Neural progenitor cell (in vitro differentiated cells): ENCODE data around the gene HOXC4. TPM values are rescaled to one million over a fixed set of nuclear protein-coding genes. Genes with fewer than 3 reads are reported as not detected.

Experiments
- DNase-seq: peaks from one replicate; pipeline ENCODE4 v3.0.0-alpha.2; 2016; ENCODE audit warnings: low spot score
- H2AFZ ChIP-seq: fragments of 200-600 bp; sonication (generic); replicated peaks from 2 replicates; pipeline ENCODE4 v1.6.1; 2016; ENCODE audit warnings: antibody characterized with exemption
- H3F3A ChIP-seq: fragments of 200-600 bp; sonication (generic); 2 replicates; pipeline ENCODE4 v1.6.1; 2016; ENCODE audit warnings: antibody characterized with exemption, low read depth
- H3K27ac ChIP-seq: fragments of 200-600 bp; sonication (generic); 2 replicates; pipeline ENCODE4 v1.5.1; 2016; ENCODE audit warnings: mild to moderate bottlenecking
- H3K27me3 ChIP-seq: fragments of 200-600 bp; sonication (generic); 2 replicates; pipeline ENCODE4 v1.6.1; 2016; ENCODE audit warnings: mild to moderate bottlenecking, moderate library complexity
- H3K36me3 ChIP-seq: fragments of 200-600 bp; sonication (generic); 2 replicates; pipeline ENCODE4 v1.5.1; 2016
- H3K4me1 ChIP-seq: fragments of 200-600 bp; sonication (generic); 2 replicates; pipeline ENCODE4 v1.6.1; 2016; ENCODE audit warnings: mixed run types
- H3K4me2 ChIP-seq: fragments of 200-600 bp; sonication (generic); 2 replicates; pipeline ENCODE4 v1.6.1; 2016
- H3K4me3 ChIP-seq: fragments of 200-600 bp; sonication (generic); 2 replicates; pipeline ENCODE4 v1.5.1; 2016
- H3K79me2 ChIP-seq: fragments of 200-600 bp; sonication (generic); 2 replicates; pipeline ENCODE4 v1.6.1; 2016; ENCODE audit warnings: low read depth
- H3K9ac ChIP-seq: fragments of 200-600 bp; sonication (generic); 2 replicates; pipeline ENCODE4 v1.6.1; 2016
- H3K9me3 ChIP-seq: fragments of 200-600 bp; sonication (generic); 2 replicates; pipeline ENCODE4 v1.5.1; 2016; ENCODE audit warnings: low read depth
- H4K20me1 ChIP-seq: fragments of 200-600 bp; sonication (generic); 2 replicates; pipeline ENCODE4 v1.6.1; 2016; ENCODE audit warnings: low read depth
- H3K27ac Mint-ChIP-seq: 3 replicates; pipeline ENCODE4 v1.8.0; 2021; ENCODE audit warnings: mixed read lengths
- H3K27me3 Mint-ChIP-seq: 2 replicates; pipeline ENCODE4 v1.8.0; 2022; ENCODE audit warnings: low read depth, mild to moderate bottlenecking, inconsistent platforms, moderate library complexity, mixed read lengths; ENCODE audit not compliant: insufficient read depth
- H3K36me3 Mint-ChIP-seq: 3 replicates; pipeline ENCODE4 v1.8.0; 2021; ENCODE audit warnings: mixed read lengths
- H3K4me1 Mint-ChIP-seq: 3 replicates; pipeline ENCODE4 v1.8.0; 2021; ENCODE audit warnings: mixed read lengths
- H3K4me3 Mint-ChIP-seq: 3 replicates; pipeline ENCODE4 v1.8.0; 2021; ENCODE audit warnings: mild to moderate bottlenecking, moderate library complexity, mixed read lengths
- H3K9me3 Mint-ChIP-seq: 3 replicates; pipeline ENCODE4 v1.8.0; 2020; ENCODE audit warnings: mixed read lengths
- CTCF ChIP-seq: fragments of 200-600 bp; sonication (generic); IDR thresholded peaks from 2 replicates; pipeline ENCODE4 v1.5.1; 2017; ENCODE audit warnings: antibody characterized with exemption, mild to moderate bottlenecking
- EZH2 ChIP-seq: fragments of 200-600 bp; sonication (generic); IDR thresholded peaks from 2 replicates; pipeline ENCODE4 v1.6.1; 2017; ENCODE audit warnings: antibody characterized with exemption, mild to moderate bottlenecking, moderate library complexity
- EZH2phosphoT487 ChIP-seq: fragments of 200-600 bp; sonication (generic); IDR thresholded peaks from 2 replicates; pipeline ENCODE4 v1.6.1; 2017; ENCODE audit warnings: antibody characterized with exemption
- total RNA-seq: library from RNA; depleted of rRNA; stranded (reverse); fragments of >200 nt; gene quantifications from 2 replicates; pipeline ENCODE4 v1.2.3, GENCODE V29; 2015; ENCODE audit warnings: low replicate concordance

The HOXC4 gene
- total RNA-seq, 1 donor from 2014 or later, result not detected

DNA sequence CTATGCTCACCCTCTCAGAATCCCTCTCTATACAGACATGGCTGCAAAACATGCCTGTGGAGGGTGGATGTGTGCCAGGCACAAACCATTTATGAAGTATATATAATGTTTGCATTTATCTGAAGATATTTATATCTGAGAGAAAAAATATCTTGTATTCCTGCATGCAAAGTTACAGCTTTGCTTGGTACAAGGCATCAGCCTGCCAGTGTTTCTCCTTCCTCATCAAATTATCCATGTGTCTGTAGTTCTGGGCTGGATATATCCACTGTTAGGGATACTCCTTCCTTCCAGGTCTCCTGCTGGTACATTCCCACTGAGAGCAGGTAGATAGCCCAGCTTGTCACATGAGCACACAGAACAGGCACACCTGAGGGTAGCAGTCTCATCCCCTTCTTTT, 12.0 kb downstream of the HOXC4 start:
- peaks cover 58% of the 10 kb centered on the region for H3K27me3 Mint-ChIP-seq
- no peaks in the 10 kb centered on the region for H3K9me3 ChIP-seq
- no peaks in the 10 kb centered on the region for H3K9me3 Mint-ChIP-seq
- H3K4me3 ChIP-seq, result no peak overlapping the region
- no peaks in the 10 kb centered on the region for H3F3A ChIP-seq
- no peak overlapping the region for H3K27ac ChIP-seq
- H3K4me1 Mint-ChIP-seq, result no peaks in the 10 kb centered on the region
- no peaks in the 10 kb centered on the region for H3K79me2 ChIP-seq
- no peak overlapping the region for H3K9ac ChIP-seq
- no peaks in the 10 kb centered on the region for H3K36me3 Mint-ChIP-seq
- no peak overlapping the region for H2AFZ ChIP-seq
- H4K20me1 ChIP-seq, result peaks cover 5% of the 10 kb centered on the region
- no peak overlapping the region for H3K4me3 Mint-ChIP-seq
- H3K4me2 ChIP-seq, result no peak overlapping the region
- H3K27ac Mint-ChIP-seq, result no peak overlapping the region
- peaks cover 99% of the 10 kb centered on the region for H3K27me3 ChIP-seq
- TF ChIP-seq CTCF (no peak), EZH2phosphoT487 (no peak), EZH2 (no peak)
- H3K36me3 ChIP-seq, result no peaks in the 10 kb centered on the region
- no peak for DNase-seq
- no peaks in the 10 kb centered on the region for H3K4me1 ChIP-seq

GRCh38 chr12:54066408-54066807, 12.8 kb downstream of the HOXC4 start:
- H3K36me3 Mint-ChIP-seq, result no peaks in the 10 kb centered on the region
- H4K20me1 ChIP-seq, result no peaks in the 10 kb centered on the region
- H3K9me3 ChIP-seq, result no peaks in the 10 kb centered on the region
- no peak overlapping the region for H2AFZ ChIP-seq
- peaks cover 99% of the 10 kb centered on the region for H3K27me3 ChIP-seq
- H3F3A ChIP-seq, result no peaks in the 10 kb centered on the region
- H3K79me2 ChIP-seq, result no peaks in the 10 kb centered on the region
- no peak for TF ChIP-seq EZH2
- TF ChIP-seq EZH2phosphoT487, result no peak
- TF ChIP-seq CTCF, result no peak
- H3K36me3 ChIP-seq, result no peaks in the 10 kb centered on the region
- H3K4me3 ChIP-seq, result no peak overlapping the region
- H3K4me2 ChIP-seq, result no peak overlapping the region
- no peaks in the 10 kb centered on the region for H3K9me3 Mint-ChIP-seq
- H3K4me1 Mint-ChIP-seq, result no peaks in the 10 kb centered on the region
- no peak overlapping the region for H3K9ac ChIP-seq
- DNase-seq, result no peak
- no peak overlapping the region for H3K27ac Mint-ChIP-seq
- no peak overlapping the region for H3K27ac ChIP-seq
- no peaks in the 10 kb centered on the region for H3K4me1 ChIP-seq
- no peak overlapping the region for H3K4me3 Mint-ChIP-seq
- peaks cover 55% of the 10 kb centered on the region for H3K27me3 Mint-ChIP-seq

- Histone ChIP-seq H3K9ac (no peak overlapping the region), H3K27ac (no peak overlapping the region), H4K20me1 (no peaks in the 10 kb centered on the region), H3K4me2 (no peak overlapping the region), H2AFZ (no peak overlapping the region), H3K4me1 (no peaks in the 10 kb centered on the region), H3K79me2 (no peaks in the 10 kb centered on the region), H3K9me3 (no peaks in the 10 kb centered on the region), H3K36me3 (no peaks in the 10 kb centered on the region), H3K4me3 (no peak overlapping the region), H3K27me3 (peaks cover 99% of the 10 kb centered on the region), H3F3A (no peaks in the 10 kb centered on the region)
- no peak for DNase-seq
- no peaks in the 10 kb centered on the region for H3K9me3 Mint-ChIP-seq
- peaks cover 46% of the 10 kb centered on the region for H3K27me3 Mint-ChIP-seq
- H3K4me3 Mint-ChIP-seq, result no peak overlapping the region
- no peak overlapping the region for H3K27ac Mint-ChIP-seq
- no peaks in the 10 kb centered on the region for H3K36me3 Mint-ChIP-seq
- no peaks in the 10 kb centered on the region for H3K4me1 Mint-ChIP-seq
- no peak for TF ChIP-seq EZH2
- TF ChIP-seq CTCF, result no peak
These were observed 14.9 kb downstream of the HOXC4 start for GRCh38 chr12:54068418-54069070.
